Osteocyte (in vitro differentiated cells): ENCODE data around the gene CHMP1A. TPM values are rescaled to one million over a fixed set of nuclear protein-coding genes. Genes with fewer than 3 reads are reported as not detected.
A peak's percentile ranks its signal among the peaks of the same experiment; 100 is the strongest.

ENCODE experiments used
- DNase-seq: peaks from one replicate; pipeline ENCODE4 v3.0.0; 2021; ENCODE audit warnings: mixed read lengths; ENCODE audit not compliant: unreplicated experiment; ENCODE audit errors: extremely low spot score
- H3K27ac Mint-ChIP-seq: one replicate; pipeline ENCODE4 v1.8.0; 2021; ENCODE audit warnings: mild to moderate bottlenecking, mixed read lengths; ENCODE audit not compliant: unreplicated experiment
- H3K27me3 Mint-ChIP-seq: one replicate; pipeline ENCODE4 v1.8.0; 2021; ENCODE audit warnings: mixed read lengths; ENCODE audit not compliant: unreplicated experiment
- H3K36me3 Mint-ChIP-seq: one replicate; pipeline ENCODE4 v1.8.0; 2021; ENCODE audit warnings: mixed read lengths; ENCODE audit not compliant: unreplicated experiment
- H3K4me1 Mint-ChIP-seq: one replicate; pipeline ENCODE4 v1.8.0; 2021; ENCODE audit warnings: mixed read lengths; ENCODE audit not compliant: unreplicated experiment
- H3K4me3 Mint-ChIP-seq: one replicate; pipeline ENCODE4 v1.8.0; 2021; ENCODE audit warnings: mild to moderate bottlenecking, moderate library complexity, mixed read lengths; ENCODE audit not compliant: unreplicated experiment
- H3K9me3 Mint-ChIP-seq: one replicate; pipeline ENCODE4 v1.8.0; 2021; ENCODE audit warnings: mixed read lengths; ENCODE audit not compliant: unreplicated experiment
- CTCF ChIP-seq: fragments of 200-600 bp; sonication (generic); IDR thresholded peaks from 2 replicates; pipeline ENCODE4 v1.5.0; 2021; ENCODE audit warnings: antibody characterized with exemption, mild to moderate bottlenecking, moderate library complexity
- long read RNA-seq: library from polyadenylated mRNA; unstranded; transcript quantifications from one replicate; pipeline ENCODE4 v2.0.0, GENCODE V29; 2021
- total RNA-seq: library from RNA; stranded (reverse); gene quantifications from 2 replicates; pipeline ENCODE4 v1.2.1, GENCODE V29; 2021

The CHMP1A gene
- total RNA-seq = 92.5 and 94.1 TPM in 2 replicates
- long read RNA-seq, transcript CHMP1A-202 (6 exons, 2,295 nt) = major isoform, 5 of 106 reads
- long read RNA-seq, partial matches to known transcripts = 7 of 106 reads
- long read RNA-seq, other reads (novel, unspliced or antisense) = 91 of 106 reads

GRCh38 chr16:89657442-89658220 lies at the start of gene CHMP1A, which contains the start of gene SPATA33:
CHMP1A (minus strand) TSS chr16:89657708; CDS start chr16:89657588, 120 bp downstream.
SPATA33 (plus strand) TSS chr16:89657836; CDS start chr16:89657912, 76 bp downstream.
- peak; percentile 98 for DNase-seq
- H3K36me3 Mint-ChIP-seq = peaks cover 11% of the 10 kb centered on the region
- peaks cover 28% of the 10 kb centered on the region for H3K4me1 Mint-ChIP-seq
- peak within 1 kb of the TSS; percentile 86 for H3K4me3 Mint-ChIP-seq
- TF ChIP-seq CTCF = no peak
- no peaks in the 10 kb centered on the region for H3K27me3 Mint-ChIP-seq
- no peaks in the 10 kb centered on the region for H3K9me3 Mint-ChIP-seq
- peak within 1 kb of the TSS; percentile 86 for H3K27ac Mint-ChIP-seq

- Mint-ChIP-seq H3K27me3 (no peaks in the 10 kb centered on the region), H3K36me3 (no peaks in the 10 kb centered on the region), H3K27ac (no peak overlapping the region), H3K4me3 (no peak overlapping the region), H3K4me1 (peaks cover 5% of the 10 kb centered on the region), H3K9me3 (no peaks in the 10 kb centered on the region)
- no peak for DNase-seq
- no peak for TF ChIP-seq CTCF
These were observed 49.2 kb upstream of the CHMP1A start for GRCh38 chr16:89706518-89707260.

GRCh38 chr16:89705006-89705405 lies 47.5 kb upstream of the CHMP1A start:
- no peak overlapping the region for H3K4me3 Mint-ChIP-seq
- no peak for DNase-seq
- H3K27ac Mint-ChIP-seq = no peak overlapping the region
- H3K27me3 Mint-ChIP-seq = no peaks in the 10 kb centered on the region
- peaks cover 9% of the 10 kb centered on the region for H3K4me1 Mint-ChIP-seq
- H3K9me3 Mint-ChIP-seq = no peaks in the 10 kb centered on the region
- H3K36me3 Mint-ChIP-seq = no peaks in the 10 kb centered on the region
- TF ChIP-seq CTCF = no peak

- Mint-ChIP-seq H3K4me3 (no peak overlapping the region), H3K27me3 (no peaks in the 10 kb centered on the region), H3K9me3 (no peaks in the 10 kb centered on the region), H3K4me1 (peaks cover 12% of the 10 kb centered on the region), H3K36me3 (no peaks in the 10 kb centered on the region), H3K27ac (no peak overlapping the region)
- TF ChIP-seq CTCF = no peak
- no peak for DNase-seq
These were observed 46.8 kb upstream of the CHMP1A start for GRCh38 chr16:89704281-89704680.
